ENCODE data around the gene NT5DC1.

NT5DC1 gene

GRCh38 chr6:116253505-116254296 lies 153.0 kb downstream of the NT5DC1 start, which contains the start of gene TSPYL4 (continued):
- TF ChIP-seq, protein P1, sequence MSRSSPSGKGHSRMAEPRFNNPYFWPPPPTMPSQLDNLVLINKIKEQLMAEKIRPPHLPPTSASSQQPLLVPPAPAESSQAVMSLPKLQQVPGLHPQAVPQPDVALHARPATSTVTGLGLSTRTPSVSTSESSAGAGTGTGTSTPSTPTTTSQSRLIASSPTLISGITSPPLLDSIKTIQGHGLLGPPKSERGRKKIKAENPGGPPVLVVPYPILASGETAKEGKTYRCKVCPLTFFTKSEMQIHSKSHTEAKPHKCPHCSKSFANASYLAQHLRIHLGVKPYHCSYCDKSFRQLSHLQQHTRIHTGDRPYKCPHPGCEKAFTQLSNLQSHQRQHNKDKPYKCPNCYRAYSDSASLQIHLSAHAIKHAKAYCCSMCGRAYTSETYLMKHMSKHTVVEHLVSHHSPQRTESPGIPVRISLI (tag by site-specific recombination; IDR thresholded peaks at IDR 0.05), result no peak
- TF ChIP-seq ZNF169 (tag by site-specific recombination; IDR thresholded peaks at IDR 0.05) (no peak), ZNF791 (tag by site-specific recombination; IDR thresholded peaks at IDR 0.05) (no peak), MEIS1 (CRISPR knock-in tag; IDR thresholded peaks at IDR 0.05; ENCODE audit: borderline replicate concordance) (no peak), ZNF76 (tag by site-specific recombination; IDR thresholded peaks at IDR 0.05; ENCODE audit: borderline replicate concordance, low read depth) (peak; percentile 51; the same call in 1 of the 2 replicates), ZNF654 (tag by site-specific recombination; IDR thresholded peaks at IDR 0.05; ENCODE audit: low read depth) (0 out of 2 replicates have a peak, but pooled peaks have one; percentile 3), ZBTB8A (tag by site-specific recombination; IDR thresholded peaks at IDR 0.05) (peak; percentile 19; the same call in 1 of the 2 replicates), ZNF658 (tag by site-specific recombination; IDR thresholded peaks at IDR 0.05) (no peak), ZNF341 (tag by site-specific recombination; IDR thresholded peaks at IDR 0.05; ENCODE audit: low read depth) (peak; percentile 84), ZNF221 (tag by site-specific recombination; IDR thresholded peaks at IDR 0.05; ENCODE audit: borderline replicate concordance) (no peak), ZBTB26 (tag by site-specific recombination; optimal IDR thresholded peaks at IDR 0.05) (peak; percentile 37), GLIS1 (tag by site-specific recombination; IDR thresholded peaks at IDR 0.05) (no peak), ZNF555 (tag by site-specific recombination; conservative IDR thresholded peaks at IDR 0.05) (no peak), ZNF433 (tag by site-specific recombination; IDR thresholded peaks at IDR 0.05; ENCODE audit: low read depth) (no peak), ZNF571 (tag by site-specific recombination; IDR thresholded peaks at IDR 0.05) (no peak), ZNF280C (tag by site-specific recombination; IDR thresholded peaks at IDR 0.05) (no peak), ZNF146 (tag by site-specific recombination; IDR thresholded peaks at IDR 0.05) (no peak; the same call in 1 of the 2 replicates), ZNF37A (tag by site-specific recombination; IDR thresholded peaks at IDR 0.05) (no peak), ZNF266 (tag by site-specific recombination; IDR thresholded peaks at IDR 0.05; ENCODE audit: low read depth) (no peak), PRDM2 (tag by site-specific recombination; IDR thresholded peaks at IDR 0.05; ENCODE audit: borderline replicate concordance) (no peak), ZSCAN16 (tag by site-specific recombination; IDR thresholded peaks at IDR 0.05) (0 out of 2 replicates have a peak, but pooled peaks have one; percentile 9), ZNF558 (tag by site-specific recombination; IDR thresholded peaks at IDR 0.05) (no peak)
- TF ChIP-seq, protein P2, sequence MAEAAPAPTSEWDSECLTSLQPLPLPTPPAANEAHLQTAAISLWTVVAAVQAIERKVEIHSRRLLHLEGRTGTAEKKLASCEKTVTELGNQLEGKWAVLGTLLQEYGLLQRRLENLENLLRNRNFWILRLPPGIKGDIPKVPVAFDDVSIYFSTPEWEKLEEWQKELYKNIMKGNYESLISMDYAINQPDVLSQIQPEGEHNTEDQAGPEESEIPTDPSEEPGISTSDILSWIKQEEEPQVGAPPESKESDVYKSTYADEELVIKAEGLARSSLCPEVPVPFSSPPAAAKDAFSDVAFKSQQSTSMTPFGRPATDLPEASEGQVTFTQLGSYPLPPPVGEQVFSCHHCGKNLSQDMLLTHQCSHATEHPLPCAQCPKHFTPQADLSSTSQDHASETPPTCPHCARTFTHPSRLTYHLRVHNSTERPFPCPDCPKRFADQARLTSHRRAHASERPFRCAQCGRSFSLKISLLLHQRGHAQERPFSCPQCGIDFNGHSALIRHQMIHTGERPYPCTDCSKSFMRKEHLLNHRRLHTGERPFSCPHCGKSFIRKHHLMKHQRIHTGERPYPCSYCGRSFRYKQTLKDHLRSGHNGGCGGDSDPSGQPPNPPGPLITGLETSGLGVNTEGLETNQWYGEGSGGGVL (tag by site-specific recombination; IDR thresholded peaks at IDR 0.05), result peak; percentile 45
- TF ChIP-seq, protein P3, sequence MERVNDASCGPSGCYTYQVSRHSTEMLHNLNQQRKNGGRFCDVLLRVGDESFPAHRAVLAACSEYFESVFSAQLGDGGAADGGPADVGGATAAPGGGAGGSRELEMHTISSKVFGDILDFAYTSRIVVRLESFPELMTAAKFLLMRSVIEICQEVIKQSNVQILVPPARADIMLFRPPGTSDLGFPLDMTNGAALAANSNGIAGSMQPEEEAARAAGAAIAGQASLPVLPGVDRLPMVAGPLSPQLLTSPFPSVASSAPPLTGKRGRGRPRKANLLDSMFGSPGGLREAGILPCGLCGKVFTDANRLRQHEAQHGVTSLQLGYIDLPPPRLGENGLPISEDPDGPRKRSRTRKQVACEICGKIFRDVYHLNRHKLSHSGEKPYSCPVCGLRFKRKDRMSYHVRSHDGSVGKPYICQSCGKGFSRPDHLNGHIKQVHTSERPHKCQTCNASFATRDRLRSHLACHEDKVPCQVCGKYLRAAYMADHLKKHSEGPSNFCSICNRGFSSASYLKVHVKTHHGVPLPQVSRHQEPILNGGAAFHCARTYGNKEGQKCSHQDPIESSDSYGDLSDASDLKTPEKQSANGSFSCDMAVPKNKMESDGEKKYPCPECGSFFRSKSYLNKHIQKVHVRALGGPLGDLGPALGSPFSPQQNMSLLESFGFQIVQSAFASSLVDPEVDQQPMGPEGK (tag by site-specific recombination; IDR thresholded peaks at IDR 0.05), result no peak; the same call in none of the 2 replicates
